Measurements from ENCODE around the gene FBLN5. TPM values are rescaled to one million over a fixed set of nuclear protein-coding genes. Genes with fewer than 3 reads are reported as not detected.

FBLN5 gene
- total RNA-seq, 1 experiment from 2014 or later = 18.7 TPM

DNA sequence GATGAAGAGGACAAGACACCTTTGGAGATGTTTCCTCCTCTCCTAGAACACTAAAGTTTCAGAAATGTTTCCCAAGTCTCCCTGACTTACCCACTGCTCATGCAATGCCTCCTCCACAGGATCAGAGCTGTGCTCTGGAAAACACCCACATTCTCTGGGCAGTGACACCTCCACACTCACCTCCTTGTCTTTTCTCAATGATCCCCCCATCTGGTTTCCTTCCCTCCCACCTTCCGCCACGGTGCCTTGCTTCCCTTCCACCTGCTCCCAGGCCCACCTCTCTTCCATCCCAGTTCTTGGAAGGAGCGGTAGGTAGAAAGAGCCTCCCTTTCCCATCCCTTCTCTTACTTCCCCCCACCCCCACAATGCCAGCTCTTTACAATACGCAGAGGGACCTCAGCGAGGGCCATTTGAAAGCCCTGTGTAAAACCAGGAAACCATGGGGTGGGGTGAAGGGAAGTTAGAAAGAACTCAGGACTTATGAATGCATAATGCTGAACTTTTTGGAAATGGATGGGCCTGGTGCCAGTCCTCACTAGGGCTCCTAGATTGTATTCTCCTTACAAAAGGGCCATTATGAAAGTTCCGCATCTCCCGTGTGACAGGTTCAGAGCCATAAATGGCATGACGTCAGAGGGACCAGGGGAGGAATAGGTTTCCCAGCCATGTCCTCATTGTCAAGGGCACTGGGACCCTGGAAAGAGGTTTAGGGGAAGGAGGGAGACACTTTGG is 12.8 kb downstream of the FBLN5 start:
- no peaks in the 10 kb centered on the region for H3K36me3 ChIP-seq
- no peak overlapping the region for H3K27ac ChIP-seq
- no peaks in the 10 kb centered on the region for H3K9me3 ChIP-seq (replicated peaks)
- no peak for DNase-seq (ENCODE audit: low read depth in 1 of 2, low spot score in 2 of 2)
- H3K27me3 ChIP-seq (replicated peaks) = no peaks in the 10 kb centered on the region
- no peak overlapping the region for H3K4me3 ChIP-seq
- no peaks in the 10 kb centered on the region for H3K4me1 ChIP-seq (replicated peaks)

DNA sequence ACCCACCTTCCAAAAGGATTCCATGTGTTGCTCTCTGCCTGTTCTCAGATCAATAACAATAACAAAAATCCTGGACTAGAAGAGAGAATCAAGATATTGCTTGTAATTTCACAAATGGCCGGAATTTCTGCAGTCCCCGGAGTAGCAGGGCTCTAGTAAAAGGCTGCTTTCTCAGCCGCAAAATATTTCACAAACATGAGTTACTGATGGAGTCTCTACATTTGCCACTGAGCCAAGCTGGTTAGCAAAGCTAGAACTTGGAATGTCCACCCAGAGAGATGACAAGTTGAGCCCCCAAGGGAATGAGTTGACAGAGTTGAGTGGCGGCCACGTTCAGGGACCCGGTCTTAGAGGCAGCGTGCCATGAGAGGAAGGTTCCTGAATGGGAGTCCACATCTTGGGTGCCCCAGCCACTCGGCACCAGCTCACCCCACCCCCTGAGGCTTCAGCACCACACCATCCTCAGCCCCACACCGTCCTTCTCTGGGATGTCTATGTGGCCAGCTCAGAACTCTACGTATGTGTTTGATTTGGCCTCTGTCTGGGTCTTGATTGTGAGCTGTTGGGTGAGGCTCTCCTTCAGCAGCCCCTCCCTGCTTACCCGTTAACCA is 15.9 kb downstream of the FBLN5 start:
- H3K9me3 ChIP-seq (replicated peaks) = no peaks in the 10 kb centered on the region
- no peaks in the 10 kb centered on the region for H3K36me3 ChIP-seq
- DNase-seq (ENCODE audit: low read depth in 1 of 2, low spot score in 2 of 2) = no peak
- H3K4me3 ChIP-seq = no peak overlapping the region
- no peaks in the 10 kb centered on the region for H3K27me3 ChIP-seq (replicated peaks)
- no peak overlapping the region for H3K27ac ChIP-seq
- H3K4me1 ChIP-seq (replicated peaks) = no peaks in the 10 kb centered on the region

DNA sequence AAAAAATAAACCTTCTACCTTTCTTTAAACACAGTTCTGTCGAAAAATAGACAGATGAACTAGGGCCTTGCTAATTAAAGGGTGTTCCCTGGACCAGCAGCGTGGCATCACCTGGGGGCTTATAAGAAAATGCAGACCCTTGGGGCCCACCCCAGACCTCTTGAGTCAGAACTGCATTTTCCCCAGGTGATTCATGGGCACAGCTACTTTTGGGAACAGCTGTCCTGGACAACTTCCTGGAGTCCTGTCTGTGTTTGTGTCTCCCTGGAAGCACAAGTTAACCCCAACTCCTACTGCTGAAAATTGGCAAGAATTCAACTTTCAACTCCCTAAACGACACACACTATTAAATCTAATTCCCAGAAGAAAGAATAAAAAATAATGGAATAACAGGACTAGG is 17.8 kb downstream of the FBLN5 start:
- H3K27ac ChIP-seq = no peak overlapping the region
- no peak overlapping the region for H3K4me3 ChIP-seq
- H3K4me1 ChIP-seq (replicated peaks) = no peaks in the 10 kb centered on the region
- no peaks in the 10 kb centered on the region for H3K27me3 ChIP-seq (replicated peaks)
- DNase-seq (ENCODE audit: low read depth in 1 of 2, low spot score in 2 of 2) = no peak
- H3K36me3 ChIP-seq = no peaks in the 10 kb centered on the region
- no peaks in the 10 kb centered on the region for H3K9me3 ChIP-seq (replicated peaks)

DNA sequence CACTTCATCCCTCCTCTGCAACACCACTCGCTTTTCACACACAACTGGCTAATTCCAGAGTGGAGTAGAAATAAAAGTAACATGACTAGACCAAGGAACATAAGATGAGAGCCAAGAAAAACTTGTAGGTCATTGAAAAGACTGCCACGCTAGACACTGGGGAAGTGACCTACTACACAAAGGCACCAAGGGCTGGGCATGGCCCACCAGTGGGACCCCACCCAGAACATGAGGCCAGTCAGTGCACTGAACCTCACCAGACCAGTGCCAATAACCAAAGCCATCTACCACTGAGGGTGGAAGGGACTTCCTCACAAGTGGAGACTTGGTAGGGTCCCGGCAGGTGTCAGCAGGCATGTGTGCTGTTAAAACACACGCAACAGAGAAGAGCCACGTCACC is 19.7 kb downstream of the FBLN5 start:
- H3K4me3 ChIP-seq = no peak overlapping the region
- no peak overlapping the region for H3K27ac ChIP-seq
- H3K9me3 ChIP-seq (replicated peaks) = no peaks in the 10 kb centered on the region
- H3K4me1 ChIP-seq (replicated peaks) = no peaks in the 10 kb centered on the region
- no peaks in the 10 kb centered on the region for H3K36me3 ChIP-seq
- DNase-seq (ENCODE audit: low read depth in 1 of 2, low spot score in 2 of 2) = no peak
- H3K27me3 ChIP-seq (replicated peaks) = no peaks in the 10 kb centered on the region

DNA sequence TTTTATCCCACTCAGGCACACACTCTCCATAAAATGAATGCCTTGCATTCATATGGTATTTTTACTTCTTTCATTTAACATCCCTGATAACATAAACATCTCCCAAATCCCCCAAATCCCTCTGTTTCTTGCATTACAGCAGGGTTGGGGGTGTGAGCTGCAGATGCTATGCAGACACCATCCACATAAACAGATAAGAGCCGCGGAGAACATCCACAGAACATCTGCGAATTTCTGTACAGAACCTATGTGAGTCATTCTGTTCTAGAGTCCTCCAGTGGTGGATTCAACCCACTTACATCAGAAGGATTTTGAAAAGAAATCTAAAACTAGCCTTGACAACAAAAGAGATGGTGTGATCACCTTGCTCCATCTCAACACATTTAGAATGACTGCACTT is 20.3 kb downstream of the FBLN5 start:
- H3K27ac ChIP-seq = no peak overlapping the region
- no peaks in the 10 kb centered on the region for H3K36me3 ChIP-seq
- H3K9me3 ChIP-seq (replicated peaks) = no peaks in the 10 kb centered on the region
- H3K4me1 ChIP-seq (replicated peaks) = no peaks in the 10 kb centered on the region
- no peak overlapping the region for H3K4me3 ChIP-seq
- no peaks in the 10 kb centered on the region for H3K27me3 ChIP-seq (replicated peaks)
- DNase-seq (ENCODE audit: low read depth in 1 of 2, low spot score in 2 of 2) = no peak

DNA sequence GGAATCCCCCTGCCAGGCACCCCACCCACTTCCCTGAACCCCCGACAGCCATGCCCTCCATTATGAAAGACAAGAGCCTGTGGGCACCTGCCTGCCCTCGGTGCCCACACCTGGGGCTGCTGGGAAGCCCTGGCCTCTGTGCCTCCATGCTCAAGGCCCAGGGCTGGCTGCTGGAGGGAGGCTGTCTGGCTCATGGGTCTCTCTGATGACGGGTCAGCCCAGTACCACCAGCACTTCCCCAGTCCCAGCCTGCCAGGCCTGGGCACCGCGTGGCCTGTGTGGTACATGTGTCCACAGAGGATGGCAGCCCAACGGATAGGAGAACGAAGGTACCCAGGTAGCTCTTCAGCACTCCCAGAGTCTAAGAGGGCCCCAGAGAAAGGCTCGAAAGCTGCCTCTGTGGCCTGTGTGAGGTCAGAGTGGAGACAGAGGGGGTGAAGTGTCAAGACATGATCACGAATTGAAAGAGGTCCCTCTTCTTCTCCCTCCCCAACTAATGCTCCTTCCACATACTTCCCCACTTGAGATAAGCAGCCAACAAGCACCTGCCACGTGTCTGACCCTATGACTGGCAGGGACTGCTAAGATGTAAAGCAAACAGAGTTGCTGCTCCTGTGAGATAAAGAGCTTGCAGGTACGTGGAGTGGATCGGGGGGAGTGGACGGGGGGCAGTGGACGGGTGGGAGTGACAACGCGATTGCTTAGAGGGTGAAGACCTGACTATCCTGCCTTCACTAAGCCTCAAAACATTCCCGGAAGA is 21.2 kb downstream of the FBLN5 start:
- no peak overlapping the region for H3K27ac ChIP-seq
- H3K4me3 ChIP-seq = no peak overlapping the region

DNA sequence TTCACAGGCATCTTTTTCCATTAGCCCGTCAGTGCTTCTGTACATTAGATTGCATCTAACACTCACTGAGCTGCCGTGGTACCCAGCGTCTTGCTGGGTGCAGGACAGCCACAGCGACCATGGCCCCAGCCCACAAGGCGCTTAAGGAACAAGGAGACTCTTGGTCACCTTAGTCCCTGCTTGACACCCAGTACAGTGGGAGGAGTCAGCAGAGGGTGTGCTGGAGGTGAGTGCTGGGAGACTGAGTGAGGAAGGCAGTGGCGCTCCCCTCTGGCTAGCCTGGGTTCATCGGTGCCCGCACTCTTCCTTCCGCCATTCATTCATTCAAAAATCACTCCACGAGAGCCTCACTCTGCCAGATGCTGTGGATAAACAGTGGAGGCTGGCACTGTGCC is 21.8 kb downstream of the FBLN5 start:
- Histone ChIP-seq H3K36me3 (no peaks in the 10 kb centered on the region), H3K27me3 (replicated peaks) (no peaks in the 10 kb centered on the region), H3K27ac (no peak overlapping the region), H3K4me1 (replicated peaks) (no peaks in the 10 kb centered on the region), H3K4me3 (no peak overlapping the region), H3K9me3 (replicated peaks) (no peaks in the 10 kb centered on the region)
- DNase-seq (ENCODE audit: low read depth in 1 of 2, low spot score in 2 of 2) = no peak

More for the DNA sequence above, 21.2 kb downstream of the FBLN5 start:
- no peaks in the 10 kb centered on the region for H3K27me3 ChIP-seq (replicated peaks)
- no peaks in the 10 kb centered on the region for H3K9me3 ChIP-seq (replicated peaks)
- DNase-seq (ENCODE audit: low read depth in 1 of 2, low spot score in 2 of 2) = no peak
- no peaks in the 10 kb centered on the region for H3K36me3 ChIP-seq
- H3K4me1 ChIP-seq (replicated peaks) = no peaks in the 10 kb centered on the region

DNA sequence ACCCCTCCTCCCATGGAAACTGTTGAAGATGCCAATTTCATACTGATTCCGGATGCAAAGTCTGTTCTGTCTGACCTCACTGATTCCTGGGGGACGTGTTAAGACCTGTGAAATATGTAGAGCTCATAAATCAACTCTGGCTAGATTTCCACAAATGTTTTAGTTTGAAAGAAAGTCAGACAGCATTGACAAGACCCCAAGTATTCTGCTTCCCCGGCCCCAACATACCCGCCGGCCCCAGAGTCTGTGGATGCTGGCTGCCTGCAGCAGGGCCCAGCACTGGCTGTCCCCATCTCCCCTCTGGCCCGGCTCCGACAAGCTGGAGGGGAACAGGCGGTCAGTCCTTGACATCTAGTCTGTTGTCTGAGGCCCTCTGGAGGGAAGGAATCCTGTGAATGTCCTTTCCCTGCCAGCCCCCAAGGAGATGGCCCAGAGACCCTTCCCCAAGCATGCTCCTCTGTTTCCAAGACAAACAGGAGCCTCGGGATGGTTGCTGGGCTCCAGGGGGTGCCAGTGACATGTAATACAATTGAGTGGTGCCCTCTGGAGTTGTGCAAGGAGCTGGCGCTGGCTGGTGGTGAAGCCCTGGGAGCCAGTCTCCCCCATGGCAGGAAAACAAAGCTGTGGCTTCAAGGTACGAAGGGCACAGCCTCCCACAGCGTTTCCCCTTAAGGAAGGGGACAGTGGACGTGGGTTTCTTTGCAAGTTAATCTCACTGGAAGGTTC is 22.3 kb downstream of the FBLN5 start:
- no peak for DNase-seq (ENCODE audit: low read depth in 1 of 2, low spot score in 2 of 2)
- no peaks in the 10 kb centered on the region for H3K9me3 ChIP-seq (replicated peaks)
- H3K36me3 ChIP-seq = no peaks in the 10 kb centered on the region
- H3K27me3 ChIP-seq (replicated peaks) = no peaks in the 10 kb centered on the region
- H3K27ac ChIP-seq = no peak overlapping the region
- no peak overlapping the region for H3K4me3 ChIP-seq
- no peaks in the 10 kb centered on the region for H3K4me1 ChIP-seq (replicated peaks)

DNA sequence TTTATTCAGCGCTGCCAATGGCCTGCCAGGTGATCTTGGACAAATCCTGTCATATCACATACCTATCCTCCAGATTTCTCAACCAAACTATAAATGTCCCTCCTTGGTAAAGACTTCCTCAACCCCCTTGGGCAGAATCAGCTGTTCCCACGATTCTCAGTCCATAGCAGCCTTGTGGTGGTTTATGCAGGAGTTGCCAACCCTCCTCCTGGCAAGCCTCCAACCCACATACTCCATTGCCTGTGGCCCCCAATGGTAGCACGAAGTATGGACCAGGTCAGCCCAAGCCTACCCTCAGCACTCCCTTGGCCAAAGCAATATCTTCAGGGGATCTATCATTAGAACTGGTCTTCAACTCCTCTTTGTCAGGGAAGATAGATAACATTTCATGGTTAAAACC is 27.0 kb downstream of the FBLN5 start:
- H3K9me3 ChIP-seq (replicated peaks) = no peaks in the 10 kb centered on the region
- H3K27me3 ChIP-seq (replicated peaks) = no peaks in the 10 kb centered on the region
- H3K4me1 ChIP-seq (replicated peaks) = no peaks in the 10 kb centered on the region
- H3K4me3 ChIP-seq = no peak overlapping the region
- no peaks in the 10 kb centered on the region for H3K36me3 ChIP-seq
- no peak for DNase-seq (ENCODE audit: low read depth in 1 of 2, low spot score in 2 of 2)
- no peak overlapping the region for H3K27ac ChIP-seq

DNA sequence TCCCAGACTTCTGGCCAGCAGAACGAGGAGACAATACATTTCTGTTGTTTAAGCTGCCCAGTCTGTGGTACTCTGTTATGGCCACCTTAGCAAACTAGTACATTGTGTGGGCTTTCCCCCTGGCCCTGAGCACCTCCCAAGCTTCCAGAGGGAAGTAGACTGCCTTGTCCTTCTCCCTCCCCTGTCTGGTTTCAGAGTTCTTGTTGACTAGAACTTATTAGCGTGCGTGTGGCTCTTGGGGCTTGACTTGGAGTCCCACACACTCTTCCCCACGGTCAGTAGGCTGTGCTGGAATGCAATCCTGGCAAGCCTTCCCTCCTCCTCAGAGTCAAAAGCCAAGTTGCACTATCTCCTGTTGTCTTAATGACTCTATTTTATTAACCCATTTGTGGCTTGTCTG is 27.7 kb downstream of the FBLN5 start:
- H3K27ac ChIP-seq = no peak overlapping the region
- no peak overlapping the region for H3K4me3 ChIP-seq
- no peaks in the 10 kb centered on the region for H3K27me3 ChIP-seq (replicated peaks)
- no peaks in the 10 kb centered on the region for H3K36me3 ChIP-seq
- no peaks in the 10 kb centered on the region for H3K4me1 ChIP-seq (replicated peaks)
- no peak for DNase-seq (ENCODE audit: low read depth in 1 of 2, low spot score in 2 of 2)
- no peaks in the 10 kb centered on the region for H3K9me3 ChIP-seq (replicated peaks)

DNA sequence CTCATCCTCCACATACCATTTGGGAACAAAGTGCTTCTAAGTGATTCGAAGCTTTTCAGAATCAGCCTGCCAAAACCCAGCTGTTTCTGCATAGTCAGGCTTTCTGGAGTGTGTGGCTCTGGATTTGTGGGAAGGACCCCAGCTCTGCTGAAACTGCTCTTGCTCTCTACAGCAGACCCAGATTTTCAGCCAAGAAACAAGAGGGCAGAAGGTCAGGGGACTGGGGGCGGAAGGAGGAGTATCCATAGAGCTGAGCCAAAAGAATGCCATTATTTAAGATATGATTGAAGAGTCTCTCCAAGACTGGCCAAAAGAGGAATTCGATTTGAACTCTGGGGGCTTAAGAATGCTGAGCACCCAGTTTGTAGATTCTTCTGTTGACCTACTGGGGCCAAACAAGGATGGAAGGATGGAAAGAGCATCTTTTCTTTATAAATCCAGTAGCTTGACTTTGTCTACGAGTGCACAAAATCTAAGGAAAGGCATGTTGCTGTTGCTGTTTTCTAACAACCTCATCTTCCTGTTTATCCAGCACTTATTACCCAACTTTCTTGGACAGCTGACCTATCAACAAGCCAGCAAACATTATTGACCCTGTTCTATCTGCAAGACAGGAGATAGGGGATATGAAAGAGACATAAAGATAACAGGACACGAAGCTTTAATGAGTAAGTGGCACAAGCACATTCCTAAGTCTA is 29.2 kb downstream of the FBLN5 start:
- Histone ChIP-seq H3K9me3 (replicated peaks) (no peaks in the 10 kb centered on the region), H3K27ac (no peak overlapping the region), H3K36me3 (no peaks in the 10 kb centered on the region), H3K4me1 (replicated peaks) (no peaks in the 10 kb centered on the region), H3K4me3 (no peak overlapping the region), H3K27me3 (replicated peaks) (no peaks in the 10 kb centered on the region)
- DNase-seq (ENCODE audit: low read depth in 1 of 2, low spot score in 2 of 2) = no peak

DNA sequence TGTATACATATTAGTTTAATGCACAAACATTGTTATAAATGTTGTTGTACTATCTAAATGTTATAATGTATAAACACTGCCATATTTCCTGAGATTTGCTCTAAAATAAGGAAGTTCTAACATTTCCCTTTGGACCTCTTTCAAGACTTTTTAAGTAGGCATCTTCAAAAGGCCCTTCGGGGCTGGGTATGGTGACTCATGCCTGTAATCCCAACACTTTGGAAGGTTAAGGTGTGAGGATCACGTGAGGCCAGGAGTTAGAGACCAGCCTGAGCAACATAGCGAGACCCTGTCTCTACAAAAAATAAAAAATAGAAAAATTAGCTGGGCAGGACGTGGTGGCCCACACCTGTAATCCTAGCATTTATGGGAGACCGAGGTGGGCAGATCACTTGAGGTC is 35.5 kb downstream of the FBLN5 start:
- Histone ChIP-seq H3K36me3 (no peaks in the 10 kb centered on the region), H3K4me3 (no peak overlapping the region), H3K4me1 (replicated peaks) (no peaks in the 10 kb centered on the region), H3K9me3 (replicated peaks) (no peaks in the 10 kb centered on the region), H3K27ac (no peak overlapping the region), H3K27me3 (replicated peaks) (no peaks in the 10 kb centered on the region)
- no peak for DNase-seq (ENCODE audit: low read depth in 1 of 2, low spot score in 2 of 2)

DNA sequence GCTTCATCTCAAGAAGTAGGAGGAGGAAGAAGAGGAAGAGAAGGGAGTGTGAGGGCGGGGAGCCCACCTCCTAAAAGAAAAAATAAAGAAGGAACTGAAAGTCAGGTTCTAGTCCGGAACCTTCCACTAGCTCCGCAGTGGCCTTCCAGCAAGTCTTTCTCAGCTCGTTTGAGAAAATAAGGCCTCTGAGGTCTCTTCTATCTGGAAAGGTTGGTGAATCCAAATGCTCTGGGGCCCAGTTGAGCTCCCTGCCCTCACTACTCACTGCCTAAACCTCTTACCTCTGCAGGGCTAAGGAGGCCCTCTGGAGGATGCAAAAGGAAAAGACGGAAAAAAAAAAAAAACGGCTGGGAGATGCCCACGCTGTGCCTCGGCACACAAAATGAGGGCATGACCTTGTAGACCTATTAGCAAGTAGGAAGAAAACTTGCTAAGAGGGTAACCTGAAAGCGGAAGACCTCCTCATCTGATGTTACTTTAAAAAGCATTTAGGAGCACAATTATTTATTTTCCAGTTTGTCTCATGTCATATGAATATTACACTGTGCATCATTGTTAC is 35.9 kb downstream of the FBLN5 start:
- no peaks in the 10 kb centered on the region for H3K36me3 ChIP-seq
- no peaks in the 10 kb centered on the region for H3K4me1 ChIP-seq (replicated peaks)
- no peaks in the 10 kb centered on the region for H3K9me3 ChIP-seq (replicated peaks)
- H3K27ac ChIP-seq = no peak overlapping the region
- no peak overlapping the region for H3K4me3 ChIP-seq
- no peaks in the 10 kb centered on the region for H3K27me3 ChIP-seq (replicated peaks)
- DNase-seq (ENCODE audit: low read depth in 1 of 2, low spot score in 2 of 2) = peak in 1 of 2 experiments; percentile 7
